OCI-LY3 (cell line): ENCODE data around the gene ARHGAP22.

Experiments
- H2AFZ ChIP-seq: fragments of 200-600, 300-600 bp; shearing (Covaris generic); 2 replicates; pipeline ENCODE4 v1.6.0; 2014; ENCODE audit warnings: antibody characterized with exemption, low read depth, low read length
- H3K27ac ChIP-seq: fragments of 200-600, 300-600 bp; sonication (generic); 2 replicates; pipeline ENCODE4 v1.5.1; 2014; ENCODE audit warnings: mild to moderate bottlenecking, low read length, moderate library complexity, mixed read lengths
- H3K27me3 ChIP-seq: fragments of 200-600, 300-600 bp; sonication (generic); 2 replicates; pipeline ENCODE4 v1.6.1; 2014; ENCODE audit warnings: low read depth, low read length, mixed read lengths
- H3K36me3 ChIP-seq: fragments of 200-600, 300-600 bp; sonication (generic); replicated peaks from 2 replicates; pipeline ENCODE3; 2014; ENCODE audit warnings: low read depth, low read length, mixed read lengths
- H3K4me1 ChIP-seq: fragments of 300-600, 200-600 bp; sonication (generic); 2 replicates; pipeline ENCODE4 v1.6.1; 2014; ENCODE audit warnings: low read length, mixed read lengths
- H3K4me2 ChIP-seq: fragments of 200-600, 300-600 bp; sonication (generic); 2 replicates; pipeline ENCODE4 v1.6.1; 2014; ENCODE audit warnings: low read length, mixed read lengths
- H3K4me3 ChIP-seq: fragments of 300-600, 200-600 bp; sonication (generic); 2 replicates; pipeline ENCODE4 v1.5.1; 2014; ENCODE audit warnings: antibody characterized with exemption, mild to moderate bottlenecking, low read length, moderate library complexity
- H3K79me2 ChIP-seq: fragments of 300-600, 200-600 bp; shearing (Covaris generic); 2 replicates; pipeline ENCODE4 v1.6.1; 2014; ENCODE audit warnings: mild to moderate bottlenecking, low read length, mixed read lengths
- H3K9ac ChIP-seq: fragments of 300-600, 200-600 bp; shearing (Covaris generic); 2 replicates; pipeline ENCODE4 v1.6.0; 2014; ENCODE audit warnings: mild to moderate bottlenecking, low read length, moderate library complexity
- H3K9me3 ChIP-seq: fragments of 200-600, 300-600 bp; shearing (Covaris generic); 2 replicates; pipeline ENCODE4 v1.6.1; 2014; ENCODE audit warnings: low read length, mixed read lengths; ENCODE audit not compliant: insufficient read depth
- H4K20me1 ChIP-seq: fragments of 200-600, 300-600 bp; sonication (generic); 2 replicates; pipeline ENCODE4 v1.6.1; 2016; ENCODE audit warnings: low read length, mixed read lengths; ENCODE audit not compliant: insufficient read depth
- CTCF ChIP-seq: fragments of 200-600, 300-600 bp; sonication (generic); IDR thresholded peaks from 2 replicates; pipeline ENCODE4 v1.5.1; 2014; ENCODE audit warnings: antibody characterized with exemption, low read length, low read depth
- EZH2phosphoT487 ChIP-seq: fragments of 200-600 bp; shearing (Covaris generic); IDR thresholded peaks from 2 replicates; pipeline ENCODE4 v1.6.1; 2018; ENCODE audit warnings: antibody characterized with exemption, mixed run types, low read depth

The ARHGAP22 gene

DNA sequence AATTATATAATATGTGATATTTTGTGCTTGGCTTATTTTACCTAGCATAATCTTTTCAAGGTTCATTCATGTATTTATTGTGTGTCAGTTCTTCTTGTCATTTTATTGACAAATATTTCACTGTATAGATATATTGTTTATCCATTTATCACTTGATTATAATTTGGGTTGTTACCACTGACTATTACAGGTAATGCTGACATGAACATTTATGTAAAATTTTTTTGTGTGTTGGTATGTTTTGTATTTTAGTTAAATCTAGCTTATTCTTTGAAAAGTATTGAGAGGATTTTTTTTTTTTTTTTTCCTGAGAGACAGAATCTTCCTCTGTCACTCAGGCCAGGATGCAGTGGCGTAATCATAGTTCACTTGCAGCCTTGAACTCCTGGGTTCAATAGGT lies 190.7 kb downstream of the ARHGAP22 start:
- H3K36me3 ChIP-seq, result peaks cover 11% of the 10 kb centered on the region

GRCh38 chr10:48412933-48413332 lies 191.9 kb downstream of the ARHGAP22 start:
- H3K79me2 ChIP-seq, result no peaks in the 10 kb centered on the region
- no peak overlapping the region for H3K9ac ChIP-seq
- H3K4me1 ChIP-seq, result no peaks in the 10 kb centered on the region
- H3K27me3 ChIP-seq, result no peaks in the 10 kb centered on the region
- TF ChIP-seq CTCF, result no peak
- TF ChIP-seq EZH2phosphoT487, result no peak
- H2AFZ ChIP-seq, result no peak overlapping the region
- no peaks in the 10 kb centered on the region for H3K9me3 ChIP-seq
- no peak overlapping the region for H3K4me3 ChIP-seq
- no peak overlapping the region for H3K27ac ChIP-seq
- peaks cover 11% of the 10 kb centered on the region for H3K36me3 ChIP-seq
- H3K4me2 ChIP-seq, result no peak overlapping the region
- H4K20me1 ChIP-seq, result no peaks in the 10 kb centered on the region

More for the DNA sequence above, 190.7 kb downstream of the ARHGAP22 start:
- Histone ChIP-seq H3K27ac (no peak overlapping the region), H4K20me1 (no peaks in the 10 kb centered on the region), H3K27me3 (no peaks in the 10 kb centered on the region), H3K4me1 (no peaks in the 10 kb centered on the region), H3K79me2 (no peaks in the 10 kb centered on the region), H3K4me3 (no peak overlapping the region), H3K4me2 (no peak overlapping the region), H2AFZ (no peak overlapping the region), H3K9me3 (no peaks in the 10 kb centered on the region), H3K9ac (no peak overlapping the region)
- TF ChIP-seq EZH2phosphoT487 (no peak), CTCF (no peak)

GRCh38 chr10:48412081-48412480 lies 192.8 kb downstream of the ARHGAP22 start:
- H3K36me3 ChIP-seq, result peaks cover 11% of the 10 kb centered on the region

DNA sequence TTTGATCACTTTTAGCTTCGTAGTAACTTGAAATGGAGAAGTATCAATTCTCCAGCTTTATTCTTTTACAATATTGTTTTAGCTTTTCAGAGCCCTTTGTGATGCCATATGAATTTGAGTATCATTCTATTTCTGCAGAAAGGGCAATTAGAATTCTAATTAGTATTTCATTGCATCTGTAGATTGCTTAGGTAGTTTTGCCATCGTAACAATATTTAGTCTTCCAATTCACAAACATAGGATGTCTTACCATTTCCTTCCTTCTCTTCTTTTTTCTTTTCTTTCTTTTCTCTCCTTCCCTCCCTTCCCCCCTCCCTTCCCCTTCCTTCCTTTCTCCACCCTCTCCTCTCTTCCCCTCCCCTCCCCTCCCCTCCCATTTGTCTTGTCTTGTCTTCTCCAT lies 193.4 kb downstream of the ARHGAP22 start:
- Histone ChIP-seq H3K4me1 (no peaks in the 10 kb centered on the region), H3K9ac (no peak overlapping the region), H3K4me3 (no peak overlapping the region), H3K27ac (no peak overlapping the region), H4K20me1 (no peaks in the 10 kb centered on the region), H2AFZ (no peak overlapping the region), H3K79me2 (no peaks in the 10 kb centered on the region), H3K9me3 (no peaks in the 10 kb centered on the region), H3K4me2 (no peak overlapping the region), H3K27me3 (no peaks in the 10 kb centered on the region), H3K36me3 (peaks cover 11% of the 10 kb centered on the region)
- no peak for TF ChIP-seq EZH2phosphoT487
- no peak for TF ChIP-seq CTCF

More at GRCh38 chr10:48412081-48412480, 192.8 kb downstream of the ARHGAP22 start:
- H2AFZ ChIP-seq, result no peak overlapping the region
- no peak overlapping the region for H3K4me3 ChIP-seq
- no peaks in the 10 kb centered on the region for H3K79me2 ChIP-seq
- no peak overlapping the region for H3K9ac ChIP-seq
- H3K9me3 ChIP-seq, result no peaks in the 10 kb centered on the region
- H3K4me2 ChIP-seq, result no peak overlapping the region
- H3K27me3 ChIP-seq, result no peaks in the 10 kb centered on the region
- H3K27ac ChIP-seq, result no peak overlapping the region
- no peak for TF ChIP-seq CTCF
- no peak for TF ChIP-seq EZH2phosphoT487
- H3K4me1 ChIP-seq, result no peaks in the 10 kb centered on the region
- no peaks in the 10 kb centered on the region for H4K20me1 ChIP-seq
